Spleen (tissue), 11 donors: Measurements from ENCODE around the gene JADE3. TPM values are rescaled to one million over a fixed set of nuclear protein-coding genes. Genes with fewer than 3 reads are reported as not detected.

Source experiments
- DNase-seq: peaks from one replicate; pipeline ENCODE4 v3.0.0-alpha.2; 2020
- H3K27ac ChIP-seq, 8 donors: fragments of 200-600 bp; sonication (generic) in 7 of 8; 1 replicate in 4 of 8; 2 replicates in 4 of 8; pipeline versions ENCODE4 v1.5.0 to v1.8.0; 2016 to 2021; ENCODE audit warnings: inconsistent platforms in 4 of 8, mild to moderate bottlenecking in 4 of 8, moderate library complexity in 1 of 8
- H3K27me3 ChIP-seq, 7 donors: fragments of 200-600 bp; sonication (generic) in 6 of 7; replicated peaks in 1 of 7; 1 replicate in 4 of 7; 2 replicates in 3 of 7; pipeline versions ENCODE4 v1.5.0 to v1.8.0; 2016 to 2021; ENCODE audit warnings: inconsistent platforms in 3 of 7, mild to moderate bottlenecking in 1 of 7
- H3K36me3 ChIP-seq, 6 donors: fragments of 200-600 bp; sonication (generic) in 5 of 6; 1 replicate in 4 of 6; 2 replicates in 2 of 6; pipeline versions ENCODE4 v1.5.0 to v1.8.0; 2016 to 2021; ENCODE audit warnings: inconsistent platforms in 2 of 6
- H3K4me1 ChIP-seq, 6 donors: fragments of 200-600 bp; sonication (generic) in 5 of 6; 1 replicate in 3 of 6; 2 replicates in 3 of 6; pipeline versions ENCODE4 v1.5.0 to v1.8.0; 2016 to 2021; ENCODE audit warnings: inconsistent platforms in 3 of 6
- H3K4me3 ChIP-seq, 8 donors: fragments of 200-600 bp; sonication (generic) in 7 of 8; 1 replicate in 4 of 8; 2 replicates in 4 of 8; pipeline versions ENCODE4 v1.5.0 to v1.8.0; 2016 to 2021; ENCODE audit warnings: inconsistent platforms in 4 of 8, mild to moderate bottlenecking in 4 of 8, moderate library complexity in 2 of 8
- H3K9me3 ChIP-seq, 8 donors: fragments of 200-600 bp; sonication (generic) in 7 of 8; 1 replicate in 4 of 8; 2 replicates in 4 of 8; pipeline versions ENCODE4 v1.5.0 to v1.8.0; 2016 to 2021; ENCODE audit warnings: inconsistent platforms in 4 of 8
- POLR2A ChIP-seq, 3 donors: fragments of 450-650 bp; IDR thresholded peaks; one replicate each; pipeline ENCODE4 v1.5.1; 2017; ENCODE audit warnings: antibody characterized with exemption in 3 of 3, mild to moderate bottlenecking in 1 of 3
- POLR2AphosphoS5 ChIP-seq, 3 donors: sonication (generic); formaldehyde crosslinking; IDR thresholded peaks; one replicate each; pipeline ENCODE4 v1.5.1; 2017; ENCODE audit warnings: antibody characterized with exemption in 3 of 3
- WGBS, 5 donors: extraction: QIAGEN DNeasy Blood & Tissue Kit in 3 of 5; methylation state at CpG; one replicate each; pipeline versions ENCODE4 v1.1.5 to v1.1.7; 2013 to 2018; 5-methylcytosine and 5-hydroxymethylcytosine counted together
- intact Hi-C: fragments of 100-400 bp; cut with DNase I; formaldehyde crosslinking; loops from one replicate; pipeline ENCODE4 v1.15.0; 2023; ENCODE audit warnings: low total_unique reads
- polyA plus RNA-seq, 3 donors: library from polyadenylated mRNA; stranded (reverse); fragments of 200-250 nt; gene quantifications; one replicate each; pipeline ENCODE4 v1.2.1, GENCODE V29; 2013
- total RNA-seq, 7 donors: library from RNA; depleted of rRNA in 3 of 7; stranded (reverse); fragments of >200 nt in 3 of 7; fragmentation: NEBNext Ultra II Directional in 4 of 7; extraction: Animal tissue kit (Norgen Biotek cat#: 25700) in 4 of 7; gene quantifications; one replicate each; pipeline versions ENCODE4 v1.1.0 to v1.2.1, GENCODE V29; 2016 to 2021
- TF ChIP-seq, protein P1 (sequence below), 11 experiments: fragments of 200-600 bp in 7 of 11; fragments of 450-650 bp in 4 of 11; sonication (generic) in 4 of 11; IDR thresholded peaks in 8 of 11; conservative IDR thresholded peaks in 3 of 11; 1 replicate in 7 of 11; 2 replicates in 4 of 11; pipeline versions ENCODE4 v1.4.0 to v1.8.0; 2016 to 2021; ENCODE audit warnings: antibody characterized with exemption in 11 of 11, inconsistent platforms in 4 of 11, mild to moderate bottlenecking in 1 of 11
- donor health status: healthy with polysubstance abuse.
- donor health status: DM: no; HTN: no; CAD: no; lungs with moderate emphysema.
- donor health status: DM: no; HTN: no; CAD: no.
- donor health status: Bipolar disorder and iron deficiency.
- donor health status: healthy.
- donor health status: DM: no; HTN: no; CAD: no.
- donor health status: DM: yes; HTN: yes; CAD: no.

JADE3 gene
- total and polyA plus RNA-seq, 10 donors = 6.0 to 15.6 (median 11.4) TPM

GRCh38 chrX:46866726-46867125, 45.5 kb upstream of the JADE3 start:
- Histone ChIP-seq H3K4me1 (no peaks in the 10 kb centered on the region), H3K4me3 (no peak overlapping the region), H3K9me3 (no peaks in the 10 kb centered on the region), H3K36me3 (peaks cover 0 to 59% (median 0%) of the 10 kb centered on the region in 6 donors), H3K27me3 (no peaks in the 10 kb centered on the region), H3K27ac (no peak overlapping the region)
- TF ChIP-seq, protein P1, sequence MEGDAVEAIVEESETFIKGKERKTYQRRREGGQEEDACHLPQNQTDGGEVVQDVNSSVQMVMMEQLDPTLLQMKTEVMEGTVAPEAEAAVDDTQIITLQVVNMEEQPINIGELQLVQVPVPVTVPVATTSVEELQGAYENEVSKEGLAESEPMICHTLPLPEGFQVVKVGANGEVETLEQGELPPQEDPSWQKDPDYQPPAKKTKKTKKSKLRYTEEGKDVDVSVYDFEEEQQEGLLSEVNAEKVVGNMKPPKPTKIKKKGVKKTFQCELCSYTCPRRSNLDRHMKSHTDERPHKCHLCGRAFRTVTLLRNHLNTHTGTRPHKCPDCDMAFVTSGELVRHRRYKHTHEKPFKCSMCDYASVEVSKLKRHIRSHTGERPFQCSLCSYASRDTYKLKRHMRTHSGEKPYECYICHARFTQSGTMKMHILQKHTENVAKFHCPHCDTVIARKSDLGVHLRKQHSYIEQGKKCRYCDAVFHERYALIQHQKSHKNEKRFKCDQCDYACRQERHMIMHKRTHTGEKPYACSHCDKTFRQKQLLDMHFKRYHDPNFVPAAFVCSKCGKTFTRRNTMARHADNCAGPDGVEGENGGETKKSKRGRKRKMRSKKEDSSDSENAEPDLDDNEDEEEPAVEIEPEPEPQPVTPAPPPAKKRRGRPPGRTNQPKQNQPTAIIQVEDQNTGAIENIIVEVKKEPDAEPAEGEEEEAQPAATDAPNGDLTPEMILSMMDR (IDR thresholded peaks at IDR 0.05 in 8 of 11, conservative IDR thresholded peaks at IDR 0.05 in 3 of 11) = no peak
- TF ChIP-seq POLR2AphosphoS5 (IDR thresholded peaks at IDR 0.05) (no peak), POLR2A (IDR thresholded peaks at IDR 0.05) (no peak)
- intact Hi-C loops = no loop called here
- no peak for DNase-seq

DNA sequence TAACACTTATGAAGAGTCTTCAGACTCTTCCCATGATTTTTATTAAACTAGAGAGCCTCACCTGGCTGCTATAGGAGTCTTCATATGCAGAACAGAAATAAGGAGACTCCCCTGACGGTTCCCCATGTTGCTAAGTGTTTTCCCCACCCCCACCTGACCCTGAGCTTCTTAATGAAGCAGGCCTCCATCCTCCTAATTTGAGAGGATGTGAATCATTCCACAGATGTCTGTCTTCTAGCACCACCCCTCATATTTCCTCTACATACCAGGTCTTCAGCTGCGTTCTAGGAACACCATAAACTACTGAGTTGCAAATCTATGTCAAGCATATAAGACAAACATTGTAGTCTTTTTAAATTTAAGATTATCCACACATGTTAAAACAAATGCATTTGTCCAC, 38.5 kb upstream of the JADE3 start:
- DNase-seq = no peak
- no peaks in the 10 kb centered on the region for H3K9me3 ChIP-seq
- no peaks in the 10 kb centered on the region for H3K4me1 ChIP-seq
- H3K27me3 ChIP-seq = no peaks in the 10 kb centered on the region
- intact Hi-C loops = no loop called here
- peaks cover 0 to 17% (median 0%) of the 10 kb centered on the region in 6 donors for H3K36me3 ChIP-seq
- no peak overlapping the region for H3K27ac ChIP-seq
- WGBS, 5 donors = 41 to 61% (median 45%) methylated on average over 2 of the region's 2 CpGs
- TF ChIP-seq, protein P1 (IDR thresholded peaks at IDR 0.05 in 8 of 11, conservative IDR thresholded peaks at IDR 0.05 in 3 of 11) = no peak
- TF ChIP-seq POLR2A (IDR thresholded peaks at IDR 0.05) (no peak), POLR2AphosphoS5 (IDR thresholded peaks at IDR 0.05) (no peak)
- no peak overlapping the region for H3K4me3 ChIP-seq

DNA sequence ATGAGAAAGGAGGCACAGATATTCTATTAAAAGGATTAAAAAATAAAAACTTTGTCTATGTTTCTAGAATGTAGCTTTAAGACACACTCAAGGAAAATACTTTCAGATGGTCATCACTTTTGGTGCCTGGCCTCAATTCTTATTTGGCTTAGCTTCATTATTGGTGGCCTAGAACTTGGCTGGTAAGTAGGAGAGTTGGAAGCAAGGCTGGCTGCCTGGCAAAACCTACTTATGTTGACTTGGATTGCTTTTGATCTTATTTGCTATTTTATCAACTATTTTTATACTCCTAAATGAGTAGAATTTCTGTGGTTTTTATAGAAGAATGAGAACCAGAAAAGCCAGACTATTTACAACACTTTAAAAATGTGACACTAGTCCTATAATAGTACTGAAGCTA, 35.3 kb upstream of the JADE3 start:
- DNase-seq = no peak
- no peak for TF ChIP-seq POLR2A (IDR thresholded peaks at IDR 0.05)
- TF ChIP-seq, protein P1 (IDR thresholded peaks at IDR 0.05 in 8 of 11, conservative IDR thresholded peaks at IDR 0.05 in 3 of 11) = no peak
- TF ChIP-seq POLR2AphosphoS5 (IDR thresholded peaks at IDR 0.05) = no peak
- Histone ChIP-seq H3K4me3 (no peak overlapping the region), H3K27ac (no peak overlapping the region), H3K4me1 (no peaks in the 10 kb centered on the region), H3K9me3 (no peaks in the 10 kb centered on the region), H3K27me3 (no peaks in the 10 kb centered on the region), H3K36me3 (peaks cover 0 to 27% (median 2%) of the 10 kb centered on the region in 6 donors)
- intact Hi-C loops = no loop called here

- no peaks in the 10 kb centered on the region for H3K27me3 ChIP-seq
- no peak overlapping the region for H3K4me3 ChIP-seq
- no peaks in the 10 kb centered on the region for H3K4me1 ChIP-seq
- H3K36me3 ChIP-seq = peaks cover 0 to 47% (median 2%) of the 10 kb centered on the region in 6 donors
- H3K9me3 ChIP-seq = no peaks in the 10 kb centered on the region
- intact Hi-C loops = no loop called here
- H3K27ac ChIP-seq = no peak overlapping the region
- 48 to 92% (median 77%) methylated on average over 1 of the region's 1 CpG for WGBS, 5 donors
- TF ChIP-seq, protein P1 (IDR thresholded peaks at IDR 0.05 in 8 of 11, conservative IDR thresholded peaks at IDR 0.05 in 3 of 11) = no peak
- no peak for TF ChIP-seq POLR2AphosphoS5 (IDR thresholded peaks at IDR 0.05)
- no peak for TF ChIP-seq POLR2A (IDR thresholded peaks at IDR 0.05)
- DNase-seq = no peak
These were observed 30.0 kb upstream of the JADE3 start for GRCh38 chrX:46882266-46882665.
